Epithelial cell of proximal tubule (primary cell): ENCODE results near the gene PI4K2A. TPM values are rescaled to one million over a fixed set of nuclear protein-coding genes. Genes with fewer than 3 reads are reported as not detected.

Experiments used
- DNase-seq: peaks from one replicate; pipeline ENCODE4 v3.0.0-alpha.2; 2011; ENCODE audit warnings: low read depth
- H3K4me3 ChIP-seq: 2 replicates; pipeline ENCODE4 v1.5.1; 2011; ENCODE audit warnings: low read depth, mild to moderate bottlenecking, low read length
- total RNA-seq: library from RNA; depleted of rRNA; stranded (reverse); fragments of >200 nt; gene quantifications from 2 replicates; pipeline ENCODE4 v1.2.3, GENCODE V29; 2015
- TF ChIP-seq, protein P1 (sequence below): conservative IDR thresholded peaks from 2 replicates; pipeline ENCODE4 v1.5.1; 2012; ENCODE audit warnings: low read depth, mild to moderate bottlenecking, low read length

The PI4K2A gene
- total RNA-seq, 1 donor from 2014 or later, result 14.0 TPM

DNA sequence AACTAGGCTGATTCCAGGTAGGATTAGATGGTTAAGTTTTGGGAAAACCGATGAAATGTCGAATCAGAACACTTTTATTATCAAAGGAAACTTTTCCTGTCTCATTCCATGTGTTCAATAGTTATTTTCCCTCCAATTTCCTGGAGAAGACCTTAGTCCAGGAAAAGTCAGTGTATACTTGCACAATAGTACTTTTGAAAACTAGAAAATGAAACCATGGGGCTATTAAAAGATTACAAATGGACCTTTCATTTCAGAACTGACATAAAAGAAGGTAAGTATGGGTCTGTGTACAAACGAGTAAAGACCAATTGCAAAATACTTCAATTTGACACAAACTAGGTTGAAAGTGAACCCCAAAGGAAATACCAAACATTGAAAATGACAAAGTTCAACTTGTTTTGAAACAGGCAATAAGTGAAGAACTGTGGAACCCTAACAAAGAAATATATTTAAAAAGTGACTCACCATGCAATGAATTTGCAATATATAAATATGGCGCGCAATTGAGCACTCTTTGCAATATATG, 44.5 kb downstream of the PI4K2A start:
- peak overlapping the region; percentile 86 for H3K4me3 ChIP-seq
- DNase-seq, result no peak
- TF ChIP-seq, protein P1, sequence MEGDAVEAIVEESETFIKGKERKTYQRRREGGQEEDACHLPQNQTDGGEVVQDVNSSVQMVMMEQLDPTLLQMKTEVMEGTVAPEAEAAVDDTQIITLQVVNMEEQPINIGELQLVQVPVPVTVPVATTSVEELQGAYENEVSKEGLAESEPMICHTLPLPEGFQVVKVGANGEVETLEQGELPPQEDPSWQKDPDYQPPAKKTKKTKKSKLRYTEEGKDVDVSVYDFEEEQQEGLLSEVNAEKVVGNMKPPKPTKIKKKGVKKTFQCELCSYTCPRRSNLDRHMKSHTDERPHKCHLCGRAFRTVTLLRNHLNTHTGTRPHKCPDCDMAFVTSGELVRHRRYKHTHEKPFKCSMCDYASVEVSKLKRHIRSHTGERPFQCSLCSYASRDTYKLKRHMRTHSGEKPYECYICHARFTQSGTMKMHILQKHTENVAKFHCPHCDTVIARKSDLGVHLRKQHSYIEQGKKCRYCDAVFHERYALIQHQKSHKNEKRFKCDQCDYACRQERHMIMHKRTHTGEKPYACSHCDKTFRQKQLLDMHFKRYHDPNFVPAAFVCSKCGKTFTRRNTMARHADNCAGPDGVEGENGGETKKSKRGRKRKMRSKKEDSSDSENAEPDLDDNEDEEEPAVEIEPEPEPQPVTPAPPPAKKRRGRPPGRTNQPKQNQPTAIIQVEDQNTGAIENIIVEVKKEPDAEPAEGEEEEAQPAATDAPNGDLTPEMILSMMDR, result no peak

DNA sequence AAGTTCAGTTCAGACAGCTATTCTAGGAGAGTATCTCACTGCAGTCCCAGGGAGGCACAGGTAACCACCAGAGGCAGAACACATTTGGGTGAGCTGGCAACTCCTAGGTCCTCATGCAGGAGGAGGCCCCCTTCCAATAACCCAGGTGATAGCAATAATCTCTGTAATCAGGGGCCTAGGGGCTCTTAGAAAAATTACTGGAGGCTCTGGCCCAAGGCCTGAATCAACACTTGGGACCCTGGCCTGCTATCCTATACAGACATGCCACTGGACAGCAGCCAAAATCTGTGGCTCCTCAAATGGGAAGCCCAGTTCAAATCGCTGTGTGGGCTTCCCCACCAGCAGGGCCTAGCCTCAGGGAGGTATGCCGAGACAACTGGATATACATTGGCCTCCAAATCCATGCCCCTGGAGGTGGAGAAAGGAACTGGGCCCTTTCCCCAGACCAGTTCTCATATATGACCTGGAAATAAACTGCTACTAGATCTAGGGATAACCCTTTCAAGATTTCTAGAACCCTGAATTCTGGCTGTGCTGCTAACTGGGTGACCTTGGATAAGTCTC, 45.0 kb downstream of the PI4K2A start:
- H3K4me3 ChIP-seq, result peak overlapping the region; percentile 86
- TF ChIP-seq, protein P1, result peak; percentile 35
- no peak for DNase-seq

DNA sequence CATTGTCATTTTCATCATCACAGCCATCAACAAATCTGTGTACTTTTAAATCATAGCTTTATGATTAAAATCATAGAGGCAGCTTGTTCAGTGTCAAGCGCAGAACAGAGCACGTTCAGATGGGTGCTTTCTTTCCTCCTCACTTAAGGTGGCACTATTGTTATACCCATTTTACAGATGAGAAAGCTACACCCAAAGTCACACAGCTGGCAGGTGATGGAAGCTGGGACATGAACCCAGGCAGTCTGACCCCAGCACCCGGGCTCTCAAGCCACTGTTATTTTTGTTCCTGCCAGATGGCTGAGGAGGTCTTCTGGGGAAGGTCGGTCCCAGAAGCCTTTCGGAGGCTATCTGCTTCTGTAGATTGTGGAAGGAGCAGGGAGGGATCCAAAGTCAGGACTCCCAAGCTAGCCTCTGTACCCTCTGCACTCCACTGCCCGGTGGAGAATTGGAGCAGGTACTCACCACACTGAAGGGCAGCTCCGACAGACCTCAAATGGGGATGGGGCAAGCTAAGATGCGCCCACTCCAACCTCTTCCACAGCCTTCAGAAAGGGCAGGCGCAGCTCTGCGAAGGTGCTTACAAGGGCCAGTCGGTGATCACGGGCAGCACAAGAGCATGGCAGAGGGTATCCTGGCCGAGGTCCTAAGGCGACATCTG, 46.0 kb downstream of the PI4K2A start:
- TF ChIP-seq, protein P1, result no peak
- no peak for DNase-seq
- peak overlapping the region; percentile 86 for H3K4me3 ChIP-seq

DNA sequence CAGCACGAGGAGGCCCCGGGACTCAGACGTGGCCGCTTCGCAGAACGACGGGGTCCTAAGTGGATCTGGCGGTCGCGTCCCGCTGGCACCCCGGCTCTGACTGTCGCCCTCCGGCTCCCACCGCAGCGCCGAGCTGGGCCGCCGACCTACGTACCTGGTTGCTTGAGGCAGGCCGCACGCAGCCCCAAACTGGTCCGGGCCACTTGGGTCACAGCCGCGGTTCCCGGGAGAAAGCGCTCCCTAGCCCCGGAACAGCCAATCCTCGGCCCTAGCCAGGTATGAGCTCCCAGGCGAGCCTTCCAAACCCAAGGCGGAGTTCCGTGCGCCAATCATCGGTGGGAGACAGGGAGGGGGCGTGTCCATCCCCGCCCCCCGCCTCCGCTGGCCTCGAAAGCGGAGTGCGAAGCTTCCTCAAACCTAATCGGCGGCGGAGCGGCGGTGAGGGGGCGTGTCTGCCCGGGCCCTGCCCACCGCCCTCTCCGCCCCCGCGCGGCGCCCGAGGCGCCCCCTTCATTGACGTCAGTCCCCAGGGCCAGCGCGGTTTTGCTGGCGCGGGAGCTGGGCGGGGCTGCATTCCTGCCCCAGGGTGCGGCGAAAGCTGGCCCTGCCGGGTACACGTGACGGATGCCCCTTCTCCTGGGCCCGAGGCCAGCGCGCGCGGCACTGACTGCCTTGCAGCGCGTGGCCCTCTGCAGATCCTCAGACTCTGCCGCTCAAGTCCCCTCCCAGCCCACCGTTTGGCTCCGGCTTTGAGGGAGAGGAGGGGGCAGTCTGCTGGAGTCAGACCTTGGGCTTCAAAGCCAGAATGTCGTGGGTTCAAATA, 46.7 kb downstream of the PI4K2A start, which contains the start of gene AVPI1:
TSS of gene AVPI1 (minus strand) at position 280 of the 823 bp plus-strand sequence. CDS start 7,336 bp downstream, outside the sequence.
- H3K4me3 ChIP-seq, result peak within 1 kb of the TSS; percentile 86
- DNase-seq, result no peak
- TF ChIP-seq, protein P1, result no peak

DNA sequence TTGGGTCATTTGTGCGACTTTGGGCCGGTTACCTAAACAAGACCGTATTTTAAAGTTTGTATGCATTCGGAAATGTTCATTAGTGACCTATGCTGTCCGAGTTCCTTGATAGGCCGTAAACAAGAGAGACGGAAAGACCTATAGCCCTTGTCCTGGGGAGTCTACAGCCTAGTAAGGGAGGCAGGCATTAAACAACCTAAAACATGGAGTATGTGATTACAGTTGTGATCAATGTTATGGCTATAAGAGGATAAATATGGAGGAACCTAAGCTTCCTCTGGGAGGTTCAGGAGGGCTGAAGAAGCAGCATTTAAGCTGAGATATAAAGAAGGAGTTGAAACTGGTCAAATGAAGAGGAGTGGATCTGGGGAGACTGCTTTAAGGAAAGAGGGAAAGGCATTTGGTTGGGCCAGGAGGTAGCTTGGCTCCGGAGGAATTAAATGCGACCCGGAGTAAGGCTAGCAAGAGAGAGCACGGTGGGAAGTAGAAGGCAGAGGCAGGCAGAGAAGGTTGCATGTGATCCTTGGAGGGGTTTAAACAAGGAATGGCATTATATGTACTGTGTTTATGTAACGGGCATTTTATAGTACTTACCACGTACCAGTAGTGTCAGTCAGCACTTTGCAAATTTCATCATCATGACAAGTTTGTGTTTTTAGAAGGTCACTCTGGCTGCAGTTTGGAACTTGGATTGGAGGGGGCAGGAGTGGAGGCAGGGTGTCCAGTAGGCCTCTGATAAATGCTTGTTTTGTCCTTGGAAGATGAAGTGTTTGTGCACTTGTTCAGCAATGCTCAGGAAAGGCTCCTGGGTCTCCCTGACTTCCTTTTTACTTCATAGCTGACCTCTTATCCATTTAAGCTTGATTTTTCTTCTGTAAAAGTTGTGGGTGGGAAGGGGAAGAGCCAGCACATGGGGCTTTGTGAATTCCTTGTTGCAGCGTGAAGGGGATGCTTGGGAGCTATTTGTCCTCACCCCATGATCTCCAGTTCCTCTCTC, 47.6 kb downstream of the PI4K2A start:
- TF ChIP-seq, protein P1, result no peak
- H3K4me3 ChIP-seq, result peak overlapping the region; percentile 86
- DNase-seq, result no peak

DNA sequence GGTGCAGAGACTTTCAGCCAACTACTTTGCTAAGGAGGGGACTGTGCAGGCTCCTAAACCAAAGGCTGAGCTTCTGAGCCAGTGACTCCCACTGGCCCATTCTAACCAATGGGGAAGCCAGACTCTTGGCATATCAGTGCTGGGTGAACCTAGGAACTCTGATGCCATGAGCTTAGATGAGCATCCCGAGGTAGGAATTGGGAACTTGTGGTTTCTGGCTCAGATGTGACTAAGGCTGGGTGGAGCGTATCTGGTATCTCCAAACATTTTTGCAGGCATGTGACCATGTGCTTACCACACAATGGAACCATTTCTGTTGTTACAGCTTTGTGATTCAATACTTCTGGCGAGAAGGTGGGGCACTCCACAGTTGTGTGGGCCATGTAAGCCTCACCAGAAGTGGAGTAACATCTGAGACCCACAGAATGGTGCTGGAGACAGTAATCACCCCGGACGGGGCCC, 49.1 kb downstream of the PI4K2A start:
- TF ChIP-seq, protein P1, result no peak
- peak; percentile 71 for DNase-seq
- H3K4me3 ChIP-seq, result no peak overlapping the region
